Right lobe of liver (tissue), 4 donors: ENCODE measurements around the gene GLE1.

ENCODE experiments used
- CTCF ChIP-seq, 4 donors: fragments of 200-600 bp in 3 of 4; fragments of 450-650 bp in 1 of 4; IDR thresholded peaks; one replicate each; pipeline versions ENCODE4 v1.5.1 to v1.8.0; 2016 to 2022; ENCODE audit warnings: antibody characterized with exemption in 4 of 4, mild to moderate bottlenecking in 2 of 4
- POLR2A ChIP-seq: fragments of 450-650 bp; IDR thresholded peaks from one replicate; pipeline ENCODE4 v1.6.1; 2017; ENCODE audit warnings: antibody characterized with exemption, mild to moderate bottlenecking
- donor health status: DM: no; HTN: no; CAD: no.
- donor health status: DM: no; HTN: no; CAD: no.
- donor health status: DM: no; HTN: yes; CAD: no.

- TF ChIP-seq CTCF (IDR thresholded peaks at IDR 0.05) (no peak), POLR2A (peak; percentile 30)
These were observed 49.8 kb downstream of the GLE1 start for GRCh38 chr9:128554155-128554862.
